CD4-positive, alpha-beta T cell treated with Interleukin-4 for 4 hours (primary cell): ENCODE measurements around the gene NR4A3.
A peak's percentile ranks its signal among the peaks of the same experiment; 100 is the strongest.

ENCODE experiments used
- DNase-seq: peaks from one replicate; pipeline ENCODE4 v3.0.0-alpha.2; 2020

The NR4A3 gene

GRCh38 chr9:99816392-99816791, 5.3 kb upstream of the NR4A3 start:
- no peak for DNase-seq

GRCh38 chr9:99818500-99818899, 3.2 kb upstream of the NR4A3 start:
- no peak for DNase-seq

GRCh38 chr9:99819123-99819855, 2.4 kb upstream of the NR4A3 start:
- peak; percentile 90 for DNase-seq

GRCh38 chr9:99819856-99820684, 1.6 kb upstream of the NR4A3 start:
- DNase-seq, result peak; percentile 89

DNA sequence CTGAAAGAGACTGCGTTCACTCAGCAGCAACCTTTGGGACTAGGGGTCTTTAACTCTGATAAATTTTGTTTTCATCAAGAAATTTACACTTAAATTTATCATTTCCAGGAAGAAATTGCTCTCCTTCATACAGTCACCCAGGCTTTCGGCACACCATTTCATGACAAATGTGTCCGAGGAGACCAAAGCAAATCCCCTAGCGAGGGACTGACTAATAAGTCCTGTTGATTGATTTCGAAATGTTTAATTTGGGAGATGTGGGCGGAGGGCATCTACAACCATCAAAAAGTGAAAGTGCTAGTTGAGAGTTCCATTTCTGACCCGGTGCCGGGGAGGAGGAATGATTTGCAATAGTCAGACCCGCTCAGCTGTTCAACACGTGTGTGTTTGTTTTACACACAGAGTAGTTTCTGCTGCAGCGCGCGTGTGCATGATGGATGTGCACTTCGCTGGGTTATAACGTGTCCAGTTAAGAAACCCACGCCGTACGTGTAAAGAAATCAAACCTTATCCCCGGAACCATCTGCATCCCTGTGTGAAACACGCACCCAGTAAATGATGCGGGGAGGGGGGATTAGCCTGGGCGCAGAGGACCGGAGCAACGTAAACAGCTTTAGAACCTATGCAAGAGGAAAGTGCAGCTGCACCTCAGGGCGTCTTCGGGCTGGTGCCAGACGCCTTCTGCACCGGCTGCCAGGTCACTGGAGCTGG, 845 bp upstream of the NR4A3 start:
- peak; percentile 33 for DNase-seq

DNA sequence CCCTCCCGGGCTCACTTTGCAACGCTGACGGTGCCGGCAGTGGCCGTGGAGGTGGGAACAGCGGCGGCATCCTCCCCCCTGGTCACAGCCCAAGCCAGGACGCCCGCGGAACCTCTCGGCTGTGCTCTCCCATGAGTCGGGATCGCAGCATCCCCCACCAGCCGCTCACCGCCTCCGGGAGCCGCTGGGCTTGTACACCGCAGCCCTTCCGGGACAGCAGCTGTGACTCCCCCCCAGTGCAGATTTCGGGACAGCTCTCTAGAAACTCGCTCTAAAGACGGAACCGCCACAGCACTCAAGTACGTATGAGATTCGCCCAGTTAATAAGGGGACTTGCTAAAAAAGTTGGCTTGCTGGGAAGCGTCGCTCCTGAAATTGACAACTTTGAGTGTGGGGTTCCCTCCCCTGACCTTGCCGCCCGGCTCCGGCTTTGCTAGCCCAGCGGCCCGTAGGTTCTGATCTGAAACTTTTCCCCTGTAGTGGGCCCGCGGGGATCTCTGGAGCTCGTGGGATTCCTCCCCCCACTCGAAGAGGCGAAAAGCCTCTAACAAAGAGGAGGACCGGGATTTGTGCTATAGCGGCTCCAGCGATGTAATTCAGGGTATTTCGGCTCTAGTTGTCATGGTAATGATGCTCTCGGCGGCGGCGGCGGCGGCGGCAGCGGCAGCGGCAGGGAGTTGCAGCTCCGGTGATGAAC, 572 bp downstream of the NR4A3 start:
- DNase-seq, result peak; percentile 31

DNA sequence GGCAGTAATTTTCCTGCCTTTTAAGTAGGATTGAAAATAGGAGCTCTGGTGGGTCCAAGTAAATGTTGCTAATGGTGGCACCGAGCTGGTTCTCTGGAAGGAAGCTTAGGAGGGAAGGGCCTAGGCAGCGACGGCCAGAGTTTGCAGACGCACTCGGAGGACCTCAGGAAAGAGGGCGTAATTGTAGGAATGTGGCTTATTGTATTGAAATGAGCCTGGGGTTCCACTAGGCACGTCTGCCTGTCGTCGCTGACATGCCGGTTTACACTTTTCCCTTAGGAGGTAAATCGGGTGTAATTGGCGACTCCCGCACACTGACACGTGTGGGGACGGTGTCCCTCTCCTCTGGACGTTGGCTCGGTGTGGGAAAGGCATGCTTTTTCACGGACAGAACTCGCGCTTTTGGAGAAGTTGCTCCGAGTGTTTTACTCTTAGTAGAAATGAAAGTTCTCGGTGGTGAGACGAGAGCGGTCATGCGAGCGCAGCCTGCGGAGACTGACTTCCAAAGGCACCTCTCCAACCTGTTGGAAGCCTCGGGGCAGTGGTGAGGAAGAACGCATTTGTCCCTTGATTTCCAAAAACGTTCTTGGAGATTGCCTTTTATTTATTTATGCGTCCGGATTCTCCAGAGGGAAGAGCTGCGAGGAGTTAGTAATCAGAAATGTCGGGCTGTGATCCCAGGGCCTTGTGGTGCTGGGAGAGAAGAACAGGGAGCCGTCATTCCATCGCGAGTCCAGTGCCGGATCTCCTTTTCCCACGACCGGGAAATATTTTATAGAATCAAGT, 1.3 kb downstream of the NR4A3 start:
- DNase-seq, result no peak

GRCh38 chr9:99823681-99824377, 2.1 kb downstream of the NR4A3 start:
- peak; percentile 33 for DNase-seq

DNA sequence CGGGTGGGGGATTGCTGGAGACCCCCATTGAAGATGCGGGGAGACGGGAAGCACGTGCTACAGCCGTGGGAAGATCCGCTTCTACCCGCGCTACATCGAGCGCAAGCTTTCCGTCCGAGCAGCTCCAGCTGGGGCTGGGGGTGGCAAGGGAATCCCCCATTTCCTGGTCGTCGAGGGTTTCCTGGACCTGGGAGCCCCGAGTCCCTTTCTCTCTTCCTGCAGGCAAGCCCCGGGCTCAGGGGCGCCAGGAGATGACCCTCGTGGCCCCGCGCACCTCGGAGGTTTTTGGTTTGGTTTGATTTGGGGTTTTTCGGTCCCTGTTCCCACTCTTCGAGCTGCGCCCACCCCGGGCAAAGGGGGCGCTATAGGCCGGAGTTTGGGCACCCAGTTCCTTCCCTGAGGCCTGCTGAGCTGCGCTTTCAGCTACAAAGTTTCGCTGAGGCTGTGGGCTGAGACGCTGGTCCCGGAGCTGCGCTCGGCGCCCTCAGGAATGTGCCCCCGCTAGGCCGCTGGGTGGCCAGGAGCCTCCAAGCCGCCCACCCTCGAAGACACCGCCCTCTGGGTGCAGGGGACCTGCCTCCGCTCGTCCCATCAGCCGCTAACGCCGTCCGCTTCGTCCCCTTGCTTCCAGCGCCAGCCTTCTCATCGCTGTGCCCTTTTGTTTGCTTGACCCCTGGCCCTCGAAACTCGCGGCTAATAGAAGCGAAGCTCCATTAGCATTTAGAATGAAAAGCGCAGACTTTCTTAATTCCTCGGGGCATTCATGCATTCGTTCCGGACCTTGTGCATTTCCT, 2.9 kb downstream of the NR4A3 start:
- peak; percentile 50 for DNase-seq

DNA sequence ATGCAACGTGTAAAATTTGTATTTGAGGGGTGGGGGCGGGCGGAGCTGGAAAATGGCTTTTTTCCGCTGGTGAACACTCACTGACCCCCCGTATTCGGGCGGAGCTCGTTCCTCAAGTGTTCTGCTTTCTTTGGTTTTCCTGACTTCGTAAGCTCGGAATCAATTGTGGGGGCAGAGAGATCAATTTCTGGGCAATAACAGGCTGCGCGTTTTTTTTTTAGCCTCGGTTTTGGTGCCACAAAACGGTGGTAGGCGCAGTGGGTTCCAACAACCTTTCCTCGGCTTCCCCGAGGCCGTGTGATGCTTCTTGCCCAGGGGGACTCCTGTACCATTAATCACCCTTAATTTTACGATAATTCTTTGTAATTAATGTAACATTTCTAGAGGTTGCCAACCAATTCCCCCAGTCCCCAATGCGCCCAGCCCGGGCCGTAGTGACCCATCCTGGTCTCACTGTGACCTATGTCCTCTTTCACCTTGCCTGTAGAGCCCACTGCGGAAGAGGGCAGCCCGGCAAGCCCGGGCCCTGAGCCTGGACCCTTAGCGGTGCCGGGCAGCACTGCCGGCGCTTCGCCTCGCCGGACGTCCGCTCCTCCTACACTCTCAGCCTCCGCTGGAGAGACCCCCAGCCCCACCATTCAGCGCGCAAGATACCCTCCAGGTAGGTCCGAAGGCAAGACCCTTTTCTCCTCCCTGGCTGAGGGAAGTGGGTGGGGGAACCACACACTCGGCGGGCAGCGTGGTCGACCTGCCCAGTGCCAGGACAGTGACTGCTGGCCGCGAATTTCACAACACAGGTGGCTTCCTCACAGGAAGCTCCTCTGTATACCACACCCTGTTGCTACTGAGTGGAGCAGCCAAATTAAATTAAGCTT, 3.7 kb downstream of the NR4A3 start:
- no peak for DNase-seq

DNA sequence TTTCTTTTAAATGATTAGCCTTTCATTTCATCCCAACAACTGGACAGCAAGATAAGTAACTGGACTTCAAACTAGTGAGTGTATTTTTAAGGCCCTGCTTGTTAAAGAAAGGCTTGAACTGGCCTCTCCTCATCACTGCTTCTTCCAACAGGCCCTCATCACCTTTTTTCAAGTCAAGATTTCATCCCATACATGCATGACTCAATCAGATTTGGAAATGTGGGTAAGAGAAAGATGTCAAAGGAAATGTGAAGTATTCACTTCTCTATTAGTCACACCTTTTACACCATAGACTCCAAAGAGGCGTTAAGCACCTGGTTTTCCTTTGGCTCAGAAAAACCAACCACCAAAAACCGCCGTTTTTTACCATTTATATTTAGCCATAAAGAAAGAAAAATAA, 4.9 kb downstream of the NR4A3 start:
- DNase-seq, result no peak

GRCh38 chr9:99827244-99827643, 5.6 kb downstream of the NR4A3 start:
- no peak for DNase-seq

DNA sequence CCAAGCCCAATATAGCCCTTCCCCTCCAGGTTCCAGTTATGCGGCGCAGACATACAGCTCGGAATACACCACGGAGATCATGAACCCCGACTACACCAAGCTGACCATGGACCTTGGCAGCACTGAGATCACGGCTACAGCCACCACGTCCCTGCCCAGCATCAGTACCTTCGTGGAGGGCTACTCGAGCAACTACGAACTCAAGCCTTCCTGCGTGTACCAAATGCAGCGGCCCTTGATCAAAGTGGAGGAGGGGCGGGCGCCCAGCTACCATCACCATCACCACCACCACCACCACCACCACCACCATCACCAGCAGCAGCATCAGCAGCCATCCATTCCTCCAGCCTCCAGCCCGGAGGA, 6.3 kb downstream of the NR4A3 start:
- DNase-seq, result no peak

- DNase-seq, result no peak
Measured at GRCh38 chr9:99828417-99829176, 6.9 kb downstream of the NR4A3 start.

GRCh38 chr9:99831857-99832557, 10.3 kb downstream of the NR4A3 start:
- no peak for DNase-seq

GRCh38 chr9:99832558-99832864, 10.8 kb downstream of the NR4A3 start:
- DNase-seq, result no peak

DNA sequence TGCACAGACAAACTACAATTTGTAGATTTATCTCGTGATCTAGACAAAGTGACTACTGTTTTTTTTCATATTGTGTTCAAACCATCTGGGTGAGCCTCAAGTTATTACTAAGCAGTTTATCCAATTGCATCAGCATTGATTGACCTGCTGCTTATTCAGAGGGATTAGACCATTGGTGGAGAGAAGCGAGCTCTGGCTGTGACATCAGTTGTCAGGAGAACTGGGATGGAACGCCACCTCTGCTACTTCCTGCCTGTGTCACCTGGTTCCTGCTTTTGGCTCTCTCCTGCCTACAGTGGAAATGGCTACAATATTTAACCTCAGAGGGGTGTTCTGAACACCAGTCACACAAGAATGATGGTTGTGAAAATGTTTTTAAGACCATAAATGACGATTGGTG, 12.1 kb downstream of the NR4A3 start:
- DNase-seq, result no peak

DNA sequence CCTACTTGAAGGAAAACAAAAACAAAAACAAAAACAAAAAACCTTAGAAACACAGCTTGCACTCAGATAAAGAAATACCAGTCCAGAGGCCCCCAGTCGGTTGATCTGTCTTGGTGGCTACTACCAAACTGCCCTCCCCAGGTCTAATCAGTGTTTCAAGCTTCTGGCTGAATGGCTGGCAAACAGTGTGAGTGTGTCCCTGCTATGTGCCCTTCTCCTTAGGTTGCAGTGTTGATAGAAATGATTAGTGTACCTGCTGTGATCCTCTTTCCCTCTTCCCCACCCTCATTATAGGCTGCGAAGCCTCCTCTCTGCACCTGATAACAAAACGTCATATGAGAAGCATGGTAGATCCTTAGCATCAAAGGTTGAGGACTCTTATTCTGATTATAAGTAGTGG, 12.8 kb downstream of the NR4A3 start:
- no peak for DNase-seq

GRCh38 chr9:99835142-99835541, 13.5 kb downstream of the NR4A3 start:
- no peak for DNase-seq
